ENCODE data around the gene HMG20B.

GRCh38 chr19:3623716-3624115 is 51.0 kb downstream of the HMG20B start:
- TF ChIP-seq CTCF (IDR thresholded peaks at IDR 0.05; ENCODE audit: low read depth, low read length), result no peak
- no peak for TF ChIP-seq EZH2phosphoT487 (IDR thresholded peaks at IDR 0.05; ENCODE audit: low read depth)
